Neural cell (in vitro differentiated cells): ENCODE data around the gene AHNAK.

Experiments used
- EP300 ChIP-seq: fragments of 450-650 bp; conservative IDR thresholded peaks from 2 replicates; pipeline ENCODE4 v1.6.1; 2014; ENCODE audit warnings: antibody characterized with exemption, mild to moderate bottlenecking, moderate library complexity; ENCODE audit not compliant: poor library complexity, severe bottlenecking
- EZH2 ChIP-seq: fragments of 200-600, 300-800 bp; shearing (Covaris generic), sonication (generic); IDR thresholded peaks from 2 replicates; pipeline ENCODE4 v1.6.1; 2014; ENCODE audit warnings: antibody characterized with exemption, low read length, borderline replicate concordance, mild to moderate bottlenecking; ENCODE audit not compliant: insufficient read depth, poor library complexity, severe bottlenecking
- POLR2AphosphoS5 ChIP-seq: IDR thresholded peaks from 2 replicates; pipeline ENCODE4 v1.6.1; 2012
- RAD21 ChIP-seq: fragments of 450-650 bp; conservative IDR thresholded peaks from 2 replicates; pipeline ENCODE4 v1.6.1; 2014; ENCODE audit warnings: antibody characterized with exemption, mild to moderate bottlenecking, moderate library complexity
- TAF1 ChIP-seq: IDR thresholded peaks from 2 replicates; pipeline ENCODE4 v1.6.1; 2012; ENCODE audit warnings: low read depth
- TF ChIP-seq, protein P1 (sequence below): fragments of 450-650 bp; IDR thresholded peaks from 2 replicates; pipeline ENCODE4 v1.5.1; 2014; ENCODE audit warnings: antibody characterized with exemption, mild to moderate bottlenecking, moderate library complexity; ENCODE audit not compliant: poor library complexity, severe bottlenecking
- TF ChIP-seq, protein P2 (sequence below): IDR thresholded peaks from 2 replicates; pipeline ENCODE4 v1.6.1; 2012; ENCODE audit warnings: borderline replicate concordance

- TF ChIP-seq RAD21, result no peak
- TF ChIP-seq, protein P1, sequence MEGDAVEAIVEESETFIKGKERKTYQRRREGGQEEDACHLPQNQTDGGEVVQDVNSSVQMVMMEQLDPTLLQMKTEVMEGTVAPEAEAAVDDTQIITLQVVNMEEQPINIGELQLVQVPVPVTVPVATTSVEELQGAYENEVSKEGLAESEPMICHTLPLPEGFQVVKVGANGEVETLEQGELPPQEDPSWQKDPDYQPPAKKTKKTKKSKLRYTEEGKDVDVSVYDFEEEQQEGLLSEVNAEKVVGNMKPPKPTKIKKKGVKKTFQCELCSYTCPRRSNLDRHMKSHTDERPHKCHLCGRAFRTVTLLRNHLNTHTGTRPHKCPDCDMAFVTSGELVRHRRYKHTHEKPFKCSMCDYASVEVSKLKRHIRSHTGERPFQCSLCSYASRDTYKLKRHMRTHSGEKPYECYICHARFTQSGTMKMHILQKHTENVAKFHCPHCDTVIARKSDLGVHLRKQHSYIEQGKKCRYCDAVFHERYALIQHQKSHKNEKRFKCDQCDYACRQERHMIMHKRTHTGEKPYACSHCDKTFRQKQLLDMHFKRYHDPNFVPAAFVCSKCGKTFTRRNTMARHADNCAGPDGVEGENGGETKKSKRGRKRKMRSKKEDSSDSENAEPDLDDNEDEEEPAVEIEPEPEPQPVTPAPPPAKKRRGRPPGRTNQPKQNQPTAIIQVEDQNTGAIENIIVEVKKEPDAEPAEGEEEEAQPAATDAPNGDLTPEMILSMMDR, result no peak
- no peak for TF ChIP-seq POLR2AphosphoS5
- TF ChIP-seq EP300, result no peak
- no peak for TF ChIP-seq EZH2
- TF ChIP-seq, protein P2, sequence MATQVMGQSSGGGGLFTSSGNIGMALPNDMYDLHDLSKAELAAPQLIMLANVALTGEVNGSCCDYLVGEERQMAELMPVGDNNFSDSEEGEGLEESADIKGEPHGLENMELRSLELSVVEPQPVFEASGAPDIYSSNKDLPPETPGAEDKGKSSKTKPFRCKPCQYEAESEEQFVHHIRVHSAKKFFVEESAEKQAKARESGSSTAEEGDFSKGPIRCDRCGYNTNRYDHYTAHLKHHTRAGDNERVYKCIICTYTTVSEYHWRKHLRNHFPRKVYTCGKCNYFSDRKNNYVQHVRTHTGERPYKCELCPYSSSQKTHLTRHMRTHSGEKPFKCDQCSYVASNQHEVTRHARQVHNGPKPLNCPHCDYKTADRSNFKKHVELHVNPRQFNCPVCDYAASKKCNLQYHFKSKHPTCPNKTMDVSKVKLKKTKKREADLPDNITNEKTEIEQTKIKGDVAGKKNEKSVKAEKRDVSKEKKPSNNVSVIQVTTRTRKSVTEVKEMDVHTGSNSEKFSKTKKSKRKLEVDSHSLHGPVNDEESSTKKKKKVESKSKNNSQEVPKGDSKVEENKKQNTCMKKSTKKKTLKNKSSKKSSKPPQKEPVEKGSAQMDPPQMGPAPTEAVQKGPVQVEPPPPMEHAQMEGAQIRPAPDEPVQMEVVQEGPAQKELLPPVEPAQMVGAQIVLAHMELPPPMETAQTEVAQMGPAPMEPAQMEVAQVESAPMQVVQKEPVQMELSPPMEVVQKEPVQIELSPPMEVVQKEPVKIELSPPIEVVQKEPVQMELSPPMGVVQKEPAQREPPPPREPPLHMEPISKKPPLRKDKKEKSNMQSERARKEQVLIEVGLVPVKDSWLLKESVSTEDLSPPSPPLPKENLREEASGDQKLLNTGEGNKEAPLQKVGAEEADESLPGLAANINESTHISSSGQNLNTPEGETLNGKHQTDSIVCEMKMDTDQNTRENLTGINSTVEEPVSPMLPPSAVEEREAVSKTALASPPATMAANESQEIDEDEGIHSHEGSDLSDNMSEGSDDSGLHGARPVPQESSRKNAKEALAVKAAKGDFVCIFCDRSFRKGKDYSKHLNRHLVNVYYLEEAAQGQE, result no peak
- TF ChIP-seq TAF1, result no peak
Measured at GRCh38 chr11:62466444-62466843, 80.2 kb downstream of the AHNAK start.
